IPS-NIHi11 (cell line): ENCODE data around the gene C1R.
"Not testable (repeated sequence)": the region's sequence is repeated elsewhere in the genome, so short reads cannot be mapped to it uniquely, and the experiment has no call there.

ENCODE experiments used
- DNase-seq: peaks from one replicate; pipeline ENCODE4 v3.0.0; 2012; ENCODE audit warnings: mixed read lengths, low spot score

The C1R gene

DNA sequence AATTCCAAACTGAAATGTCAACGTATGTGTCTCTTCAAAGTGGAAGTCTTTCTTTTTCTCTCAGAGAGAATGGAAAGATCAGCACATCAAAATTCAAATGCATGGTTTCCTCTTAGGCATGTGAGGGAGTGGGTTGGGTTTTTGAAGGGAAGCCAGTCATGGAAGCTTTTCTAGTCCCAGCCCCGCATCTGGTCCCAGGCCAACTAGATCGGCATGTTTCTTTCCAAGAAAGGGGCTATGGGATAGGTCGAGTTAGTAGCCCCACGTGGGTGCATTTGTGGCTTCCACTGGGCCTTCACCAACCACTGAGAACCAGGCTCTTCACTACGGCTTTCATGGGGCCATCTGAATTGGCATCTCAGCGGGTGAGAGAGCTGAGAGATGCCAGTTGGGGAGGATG, 25.1 kb downstream of the C1R start:
- DNase-seq: no peak

DNA sequence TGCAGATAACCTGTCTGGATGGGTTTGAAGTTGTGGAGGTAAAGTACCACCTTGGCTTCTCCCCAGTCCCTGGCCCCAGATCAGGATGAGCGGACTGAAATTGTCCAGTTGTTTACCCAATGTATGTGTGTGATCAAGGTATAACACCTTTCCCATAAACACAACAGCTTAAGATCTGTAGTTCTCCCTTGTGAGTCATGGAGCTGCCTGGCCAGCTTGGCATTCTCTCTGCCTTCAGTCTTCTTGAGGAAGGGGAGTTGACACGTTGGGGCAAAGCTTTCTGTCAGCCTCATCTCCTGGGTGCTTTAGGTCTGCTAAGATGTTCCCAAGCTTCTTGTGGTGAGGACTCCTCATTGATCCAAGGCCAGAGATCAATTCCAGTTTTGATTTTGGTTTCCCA, 25.6 kb downstream of the C1R start:
- no peak for DNase-seq

DNA sequence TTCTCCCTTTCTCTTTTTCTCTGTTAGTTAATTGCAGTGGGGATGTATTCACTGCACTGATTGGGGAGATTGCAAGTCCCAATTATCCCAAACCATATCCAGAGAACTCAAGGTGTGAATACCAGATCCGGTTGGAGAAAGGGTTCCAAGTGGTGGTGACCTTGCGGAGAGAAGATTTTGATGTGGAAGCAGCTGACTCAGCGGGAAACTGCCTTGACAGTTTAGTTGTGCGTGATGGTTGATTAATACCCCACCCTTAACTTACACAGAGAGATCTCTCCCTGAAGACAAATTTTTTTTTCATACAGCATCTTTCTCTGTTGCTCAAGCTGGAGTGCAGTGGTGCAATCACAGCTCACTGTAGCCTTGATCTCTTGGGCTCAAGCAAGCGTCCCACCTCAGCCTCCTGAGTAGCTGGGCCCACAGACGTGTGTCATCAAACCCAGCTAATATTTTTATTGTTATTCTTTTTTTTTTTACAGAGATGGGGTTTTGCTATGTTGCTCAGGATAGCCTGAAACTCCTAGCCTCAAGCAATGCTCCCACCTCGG, 27.1 kb downstream of the C1R start:
- no peak for DNase-seq

DNA sequence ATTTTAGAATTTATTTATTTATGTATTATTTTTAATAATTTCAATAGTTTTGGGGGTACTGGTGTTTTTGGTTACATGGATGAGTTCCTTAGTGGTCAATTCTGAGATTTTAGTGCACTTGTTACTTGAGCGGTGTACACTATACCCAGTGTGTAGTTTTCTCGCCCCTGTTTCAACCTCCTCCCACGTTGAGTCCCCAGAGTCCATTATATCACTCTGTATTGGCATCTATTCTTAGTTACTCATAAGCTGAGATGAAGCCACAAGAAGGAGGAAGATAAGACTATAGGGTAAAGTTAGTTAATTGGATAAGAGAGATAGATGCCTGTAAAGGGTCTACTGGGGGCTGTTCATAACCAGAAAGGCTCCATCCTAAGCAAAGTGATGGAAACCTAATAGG, 27.7 kb downstream of the C1R start:
- DNase-seq: no peak

DNA sequence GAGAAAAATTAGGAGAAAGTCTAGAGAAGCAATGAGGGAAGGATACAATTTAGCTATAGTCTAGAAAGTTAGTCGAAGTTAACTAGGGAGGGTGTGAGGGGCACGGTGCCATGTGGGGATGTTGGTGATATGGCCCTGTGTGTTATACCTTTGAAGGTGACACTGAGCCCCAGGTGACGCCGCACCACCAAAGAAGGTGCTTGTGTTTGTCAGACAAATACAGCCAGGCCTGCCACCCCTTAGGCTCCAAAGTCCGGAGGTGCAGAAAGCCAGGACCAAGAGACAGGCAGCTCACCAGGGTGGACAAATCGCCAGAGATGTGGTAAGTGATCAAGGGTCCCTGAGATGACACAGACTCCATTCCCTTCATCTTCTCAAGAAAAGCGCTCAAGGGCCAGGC, 30.6 kb downstream of the C1R start:
- no peak for DNase-seq

DNA sequence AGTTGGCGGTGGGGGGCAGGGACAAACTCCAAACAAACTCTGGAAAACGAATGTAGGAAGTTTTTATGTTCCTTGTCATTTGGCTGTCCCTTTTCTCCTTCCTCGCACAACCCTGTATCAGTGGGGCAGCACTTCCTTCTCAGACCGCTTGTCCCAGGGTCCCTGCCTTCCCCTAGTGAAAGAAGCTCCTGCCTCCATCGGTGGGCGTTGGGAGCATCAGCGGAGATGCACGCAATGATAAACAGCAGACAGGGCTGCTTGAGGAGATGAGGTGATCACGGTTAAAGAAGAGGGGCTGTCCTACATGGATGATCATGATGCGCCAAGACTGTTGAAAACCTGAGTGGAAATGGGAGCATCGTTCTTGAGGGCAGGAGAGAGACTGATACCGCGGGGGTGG, 31.1 kb downstream of the C1R start:
- DNase-seq: no peak

DNA sequence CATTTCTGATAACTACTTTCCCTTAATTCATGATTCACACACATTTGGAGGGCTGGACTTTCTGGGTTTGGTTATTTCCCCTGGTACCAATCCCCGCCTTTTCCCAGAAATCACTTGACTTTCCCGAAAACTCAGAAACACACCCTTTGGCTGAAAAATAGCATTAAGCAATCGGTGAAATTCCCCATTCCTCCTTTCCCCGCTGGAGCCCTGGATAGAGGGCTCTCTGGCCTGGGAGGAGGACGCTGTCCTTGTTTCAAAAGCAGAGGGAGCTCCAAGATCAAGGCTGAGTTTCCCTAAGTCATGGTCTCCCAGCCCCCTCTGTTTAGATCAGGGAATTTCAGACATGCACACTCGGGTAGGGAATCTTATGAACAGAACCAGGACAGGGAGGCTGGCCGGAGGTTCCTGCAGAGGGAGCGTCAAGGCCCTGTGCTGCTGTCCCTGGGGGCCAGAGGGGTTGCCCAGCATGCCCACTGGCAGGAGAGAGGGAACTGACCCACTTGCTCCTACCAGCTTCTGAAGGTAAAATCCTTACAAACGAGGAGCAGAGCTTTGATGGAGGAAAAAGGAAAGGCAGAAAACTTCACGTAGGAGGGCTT, 31.8 kb downstream of the C1R start, which contains the start of gene C1S:
C1S (plus strand) TSS at position 366 of the 602 bp plus-strand sequence. CDS start 1,195 bp downstream, outside the sequence.
- DNase-seq: peak; percentile 64

DNA sequence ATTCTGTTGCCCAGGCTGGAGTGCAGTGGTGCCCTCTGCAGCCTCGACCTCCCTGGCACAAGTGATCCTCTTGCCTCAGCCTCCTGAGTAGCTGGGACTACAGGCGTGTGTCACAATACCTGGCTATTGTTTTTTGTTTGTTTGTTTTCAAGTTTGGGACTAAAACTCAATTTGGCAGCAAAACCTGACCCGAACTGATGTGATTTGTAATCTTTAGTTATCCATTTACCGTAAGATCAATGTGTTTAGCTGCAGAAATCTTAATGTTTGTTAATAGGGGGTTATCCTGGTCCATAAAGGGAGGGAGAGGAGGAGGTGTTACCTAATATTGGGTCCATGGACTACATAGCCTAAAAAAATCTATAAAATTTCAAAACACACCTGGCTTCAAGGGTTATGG, 32.5 kb downstream of the C1R start:
- DNase-seq: no peak

DNA sequence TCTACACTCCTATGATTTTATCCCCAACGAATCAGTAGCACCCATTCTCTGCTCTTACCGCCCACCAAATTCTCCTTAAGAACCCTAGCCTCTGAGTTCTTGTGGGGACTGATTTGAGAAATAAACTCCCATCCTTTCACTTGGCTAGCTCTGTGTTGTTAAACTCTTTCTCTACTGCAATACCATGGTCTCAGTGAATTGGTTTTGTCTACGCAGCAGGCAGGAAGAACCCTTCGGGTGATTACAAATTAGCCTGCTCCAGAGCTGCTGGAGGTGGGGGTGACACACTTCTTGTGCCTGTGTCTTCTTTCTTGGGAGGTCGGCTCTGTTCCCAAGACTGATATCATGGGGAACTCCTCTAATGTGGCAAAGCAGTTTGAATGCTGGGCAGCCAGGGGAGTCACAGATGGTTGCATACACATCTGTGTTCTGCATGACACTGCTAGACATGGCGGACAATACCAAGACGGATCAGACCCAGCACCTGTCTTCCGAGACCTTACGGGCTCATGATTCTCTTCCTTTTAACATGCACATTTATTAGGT, 33.3 kb downstream of the C1R start:
- DNase-seq: no peak

DNA sequence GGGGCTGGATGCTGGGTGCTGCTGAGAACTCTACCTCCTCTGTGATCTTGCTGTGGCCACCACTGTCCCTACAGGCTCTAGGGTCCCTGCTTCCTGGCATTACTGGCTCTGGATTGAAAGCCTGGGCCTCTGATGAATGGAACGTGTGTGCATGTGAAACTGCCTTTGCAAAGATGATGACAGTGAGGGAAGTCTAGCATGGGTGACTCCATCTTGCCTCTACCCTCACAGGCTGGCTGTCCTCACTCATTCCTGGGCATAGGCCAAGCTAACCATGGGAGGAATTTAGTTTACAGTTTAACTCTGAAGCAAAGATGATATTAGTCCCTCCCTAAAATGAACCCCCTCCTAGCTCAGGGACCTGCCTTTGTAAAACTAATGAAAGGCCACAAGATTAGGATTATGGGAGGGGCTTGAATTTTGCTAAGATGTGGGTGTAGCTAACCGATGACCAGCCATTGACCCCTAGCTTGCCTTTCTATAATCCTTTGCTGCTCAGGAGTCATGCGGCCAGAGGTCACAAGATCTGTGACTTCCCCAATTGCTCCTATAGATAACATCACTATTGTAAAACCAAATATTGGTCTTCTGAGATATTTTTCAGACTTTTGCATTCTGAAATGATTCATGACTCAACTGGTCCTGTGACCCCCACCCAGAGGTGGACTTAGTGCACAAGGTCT, 33.9 kb downstream of the C1R start:
- DNase-seq: no peak

DNA sequence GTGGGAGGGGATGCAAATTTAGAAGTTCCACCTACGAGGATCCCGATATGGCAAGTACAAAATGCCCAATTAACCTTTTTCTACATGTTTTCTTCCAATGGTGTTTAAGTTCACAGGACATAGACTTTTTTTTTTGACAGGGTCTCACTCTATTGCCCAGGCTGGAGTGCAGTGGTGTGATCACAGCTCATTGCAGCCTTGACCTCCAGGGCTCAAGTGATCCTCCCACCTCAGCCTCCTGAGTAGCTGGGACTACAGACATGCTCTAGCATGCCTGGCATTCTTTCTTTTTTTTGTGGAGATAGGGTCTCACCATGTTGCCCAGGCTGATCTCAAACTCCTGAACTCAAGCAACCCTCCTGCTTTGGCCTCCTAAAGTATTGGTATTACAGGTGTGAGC, 36.5 kb downstream of the C1R start:
- DNase-seq: not testable (repeated sequence)

DNA sequence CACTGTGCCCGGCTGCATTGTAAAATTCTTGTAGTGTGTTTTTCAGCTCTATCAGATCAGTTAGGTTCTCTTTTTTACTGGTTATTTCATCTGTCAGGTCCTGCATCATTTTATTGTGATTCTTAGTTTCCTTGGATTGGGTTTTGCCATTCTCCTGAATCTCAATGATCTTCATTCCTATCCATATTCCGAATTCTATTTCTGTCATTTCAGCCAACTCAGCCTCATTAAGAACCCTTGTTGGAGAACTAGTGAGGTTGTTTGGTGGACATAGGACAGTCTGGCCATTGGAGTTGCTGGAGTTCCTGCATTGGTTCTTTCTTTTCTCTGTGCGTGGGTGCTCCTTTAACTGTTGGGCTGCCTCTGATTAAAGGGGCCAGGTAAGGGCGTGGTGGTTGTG, 37.3 kb downstream of the C1R start:
- DNase-seq: no peak

DNA sequence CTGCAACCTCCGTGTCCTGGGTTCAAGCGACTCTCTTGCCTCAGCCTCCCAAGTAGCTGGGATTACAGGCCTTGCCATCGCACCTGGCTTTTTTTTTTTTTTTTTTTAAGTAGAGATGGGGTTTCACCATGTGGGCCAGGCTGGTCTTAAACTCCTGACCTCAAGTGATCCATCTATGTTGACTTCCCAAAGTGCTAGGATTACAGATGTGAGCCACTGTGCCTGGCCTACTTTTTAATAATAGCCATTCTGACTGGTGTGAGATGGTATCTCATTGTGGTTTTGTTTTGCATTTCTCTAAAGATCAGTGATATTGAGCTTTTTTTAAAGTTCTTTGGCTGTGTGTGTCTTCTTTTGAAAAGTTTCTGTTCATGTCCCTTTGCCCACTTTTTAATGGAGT, 42.3 kb downstream of the C1R start:
- DNase-seq: not testable (repeated sequence)

DNA sequence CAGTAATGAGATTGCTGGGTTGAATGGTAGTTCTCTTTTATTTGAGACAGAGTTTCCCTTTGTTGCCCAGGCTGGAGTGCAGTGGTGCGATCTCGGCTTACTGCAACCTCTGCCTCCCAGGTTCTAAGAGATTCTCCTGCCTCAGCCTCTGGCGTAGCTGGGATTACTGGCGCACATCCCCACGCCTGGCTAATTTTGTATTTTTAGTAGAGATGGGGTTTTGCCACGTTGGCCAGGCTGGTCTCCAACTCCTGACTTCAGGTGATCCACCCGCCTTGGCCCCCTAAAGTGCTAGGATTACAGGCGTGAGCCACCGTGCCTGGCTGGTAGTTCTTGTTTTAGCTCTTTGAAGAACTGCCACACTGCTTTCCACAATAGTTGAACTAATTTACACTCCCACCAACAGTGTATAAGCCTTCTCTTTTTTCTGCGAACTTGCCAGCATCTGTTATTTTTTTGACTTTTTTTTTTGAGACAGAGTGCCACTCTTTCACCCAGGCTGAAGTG, 42.7 kb downstream of the C1R start:
- DNase-seq: not testable (repeated sequence)

DNA sequence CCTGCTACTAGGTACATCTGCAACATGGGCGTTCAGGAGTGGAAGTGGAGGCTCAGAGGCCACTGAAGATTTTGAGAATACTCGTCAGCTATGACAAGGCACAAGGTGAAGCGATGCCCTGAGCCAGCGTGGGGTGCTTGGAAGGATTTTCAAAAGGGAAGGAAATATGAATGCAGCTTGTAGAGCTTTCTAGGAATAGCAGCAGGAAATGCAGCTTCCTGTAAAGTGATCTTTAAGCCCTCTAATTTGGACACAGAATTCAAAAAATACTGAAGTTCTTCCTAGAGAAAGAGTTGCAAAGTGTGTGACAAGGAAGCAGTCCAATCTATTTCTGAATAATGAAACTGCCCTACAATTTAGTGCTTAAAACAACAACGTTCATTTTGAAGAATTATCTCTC, 44.9 kb downstream of the C1R start:
- DNase-seq: no peak

DNA sequence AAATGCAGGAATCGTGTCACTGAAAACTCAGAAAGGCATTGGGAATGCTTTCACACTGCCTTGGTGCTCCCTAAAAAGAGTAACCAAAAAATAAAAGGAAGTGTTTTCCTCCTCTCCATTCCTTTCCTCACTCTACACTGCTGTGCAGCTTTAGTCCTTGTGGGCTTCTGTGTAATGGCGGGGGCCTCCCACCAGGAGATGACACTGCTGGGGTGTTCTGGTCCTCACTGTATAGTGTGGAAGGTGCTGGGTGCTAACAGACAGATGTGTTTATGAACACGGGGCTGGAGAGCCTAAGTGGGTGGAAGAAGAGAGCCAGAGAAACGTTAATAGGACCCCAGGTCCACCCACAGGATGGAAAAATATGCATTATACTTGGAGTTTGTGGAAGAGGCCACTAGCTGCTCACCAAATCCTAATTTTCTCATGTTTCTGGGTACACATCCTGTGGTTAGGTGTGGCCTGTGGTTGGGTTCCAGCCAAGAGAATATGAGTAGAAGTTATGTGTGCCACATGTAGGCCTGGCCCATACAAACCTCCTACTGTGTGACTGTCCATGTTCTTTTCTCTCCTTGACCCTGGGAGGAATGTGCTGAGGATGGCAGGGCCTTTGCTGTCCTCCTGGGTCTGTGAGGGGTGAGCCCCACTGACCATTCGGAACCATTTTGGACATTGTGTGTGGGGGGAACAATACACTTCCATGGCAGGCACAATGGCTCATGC, 45.7 kb downstream of the C1R start:
- no peak for DNase-seq

DNA sequence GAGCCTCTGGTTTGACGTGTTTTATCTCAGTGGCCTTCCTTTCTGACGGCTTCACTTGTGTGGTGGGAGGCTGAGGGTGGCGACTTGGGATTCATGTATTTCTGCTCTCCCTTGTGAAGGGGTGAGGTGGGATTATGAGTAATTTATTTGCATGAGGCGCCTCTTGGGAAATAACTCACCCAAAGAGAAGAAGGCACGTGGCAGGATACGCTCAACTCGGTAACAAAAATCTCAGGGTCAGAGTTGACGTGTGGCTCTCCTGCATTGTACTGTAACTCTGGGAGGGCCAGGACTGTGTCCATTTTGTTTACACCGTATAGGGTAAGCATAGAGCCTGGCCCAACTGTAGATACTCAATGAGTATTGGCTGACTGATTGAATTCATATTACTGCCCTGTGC, 46.3 kb downstream of the C1R start:
- no peak for DNase-seq

DNA sequence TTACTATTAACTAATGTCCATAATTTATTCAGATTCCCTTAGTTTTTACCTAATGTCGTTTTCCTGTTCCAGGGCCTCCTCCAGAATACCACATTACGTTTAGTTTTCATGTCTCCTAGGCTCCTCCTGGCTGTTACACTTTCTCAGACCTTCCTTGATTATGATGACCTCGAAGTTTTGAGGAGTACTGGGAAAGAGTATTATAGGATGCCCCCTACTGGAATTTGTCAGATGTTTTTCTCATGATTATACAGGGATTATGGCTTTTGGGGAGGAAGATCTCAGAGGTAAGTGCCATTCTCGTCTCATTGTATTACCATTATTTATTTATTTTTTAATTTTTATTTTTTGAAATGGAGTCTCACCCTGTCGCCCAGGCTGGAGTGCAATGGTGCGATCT, 49.4 kb downstream of the C1R start:
- peak; percentile 52 for DNase-seq

DNA sequence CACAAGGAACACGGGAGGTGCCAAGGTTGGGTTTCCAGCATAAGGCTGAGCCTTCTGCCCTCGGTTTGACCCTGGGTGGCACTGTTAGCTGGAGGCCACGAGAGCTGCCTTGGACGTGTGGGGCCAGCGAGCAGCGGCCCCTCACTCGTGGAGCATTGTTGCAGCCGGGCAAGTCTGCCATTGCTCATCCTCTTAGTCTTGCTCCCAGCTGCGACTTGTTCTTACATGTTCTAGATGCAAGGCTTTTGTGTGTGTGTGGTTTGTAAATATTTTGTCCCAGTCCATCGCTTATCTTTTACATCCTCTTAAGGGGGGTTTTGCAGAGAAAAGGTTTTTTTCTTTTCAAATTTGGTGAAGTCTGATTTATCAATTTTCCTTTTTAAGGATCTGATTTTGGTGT, 52.8 kb downstream of the C1R start:
- no peak for DNase-seq

DNA sequence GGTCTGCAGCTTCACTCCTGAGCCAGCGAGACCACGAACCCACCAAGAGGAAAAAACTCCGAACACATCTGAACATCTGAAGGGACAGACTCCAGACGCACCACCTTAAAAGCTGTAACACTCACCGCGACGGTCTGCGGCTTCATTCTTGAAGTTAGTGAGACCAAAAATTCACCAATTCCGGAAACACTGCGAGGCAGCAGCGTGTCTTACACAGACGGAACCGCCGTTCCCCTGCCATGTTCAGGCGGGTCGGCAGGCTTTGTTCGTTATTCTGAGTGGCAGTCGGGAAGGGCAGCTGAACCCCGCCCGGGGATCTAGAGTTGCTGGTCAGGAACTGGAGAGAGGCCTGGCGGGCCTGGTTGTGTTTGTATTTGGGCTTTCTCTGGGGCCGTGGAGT, 53.7 kb downstream of the C1R start:
- DNase-seq: no peak

DNA sequence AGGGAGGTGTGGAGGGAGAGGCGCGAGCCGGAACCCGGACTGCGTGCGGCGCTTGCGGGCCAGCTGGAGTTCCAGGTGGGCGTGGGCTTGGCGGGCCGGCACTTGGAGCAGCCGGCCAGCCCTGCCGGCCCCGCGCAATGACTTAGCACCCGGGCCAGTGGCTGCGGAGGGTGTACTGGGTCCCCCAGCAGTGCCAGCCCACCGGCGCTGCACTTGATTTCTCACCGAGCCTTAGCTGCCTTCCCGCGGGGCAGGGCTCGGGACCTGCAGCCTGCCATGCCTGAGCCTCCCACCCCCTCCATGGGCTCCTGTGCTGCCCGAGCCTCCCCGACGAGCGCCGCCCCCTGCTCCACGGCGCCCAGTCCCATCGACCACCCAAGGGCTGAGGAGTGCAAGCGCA, 54.8 kb downstream of the C1R start:
- not testable (repeated sequence) for DNase-seq

DNA sequence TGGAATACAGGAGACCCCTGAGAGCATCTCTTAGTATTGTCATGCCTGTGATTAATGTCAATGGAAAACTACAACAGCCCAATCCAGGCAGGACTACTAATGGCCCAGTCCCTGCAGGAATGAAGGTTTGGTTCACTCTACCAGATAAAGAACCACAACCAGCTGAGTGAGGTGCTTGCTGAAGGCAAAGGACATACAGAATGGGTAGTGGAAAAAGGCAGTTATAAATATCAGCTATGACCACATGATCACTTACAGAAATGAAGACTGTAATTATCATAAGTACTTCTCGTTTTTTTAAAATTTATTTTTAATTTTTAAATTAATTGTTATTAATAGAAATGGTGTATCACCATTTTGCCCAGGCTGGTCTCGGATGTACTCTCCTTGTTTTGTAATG, 56.8 kb downstream of the C1R start:
- no peak for DNase-seq

DNA sequence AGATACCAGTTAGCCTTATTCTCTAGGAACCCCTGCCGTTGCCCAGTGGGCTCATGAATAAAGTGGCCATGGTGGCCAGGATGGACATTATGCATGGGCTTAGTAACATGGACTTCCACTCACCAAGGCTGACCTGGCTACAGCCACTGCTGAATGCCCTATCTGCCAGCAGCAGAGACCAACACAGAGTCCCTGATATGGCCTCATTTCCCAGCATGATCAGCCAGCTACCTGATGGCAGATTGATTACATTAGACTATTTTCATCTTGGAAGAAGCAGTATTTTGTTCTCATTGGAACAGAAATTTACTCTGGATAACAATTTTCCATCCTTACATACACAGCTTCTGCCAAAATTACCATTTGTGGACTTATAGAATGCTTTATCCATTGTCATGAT, 57.8 kb downstream of the C1R start:
- no peak for DNase-seq
